Peyer's patch (tissue), 4 donors: Measurements from ENCODE around the gene SLC32A1. TPM values are rescaled to one million over a fixed set of nuclear protein-coding genes. Genes with fewer than 3 reads are reported as not detected.

Experiments
- DNase-seq, 3 donors: peaks; one replicate each; pipeline ENCODE4 v3.0.0-alpha.2; 2017 to 2019
- H3K27ac ChIP-seq, 4 donors: fragments of 200-600 bp; sonication (generic); one replicate each; pipeline ENCODE4 v1.5.1; 2016 to 2019
- H3K27me3 ChIP-seq, 2 donors: fragments of 200-600 bp; sonication (generic); one replicate each; pipeline ENCODE4 v1.5.1; 2019
- H3K36me3 ChIP-seq, 3 donors: fragments of 200-600 bp; sonication (generic); one replicate each; pipeline ENCODE4 v1.5.1; 2016 to 2019
- H3K4me1 ChIP-seq, 4 donors: fragments of 200-600 bp; sonication (generic); one replicate each; pipeline ENCODE4 v1.5.1; 2016 to 2019
- H3K4me3 ChIP-seq, 4 donors: fragments of 200-600 bp; sonication (generic); 1 replicate in 3 of 4; 2 replicates in 1 of 4; pipeline ENCODE4 v1.5.1; 2016 to 2019; ENCODE audit warnings: mild to moderate bottlenecking in 1 of 4
- H3K9me3 ChIP-seq, 4 donors: fragments of 200-600 bp; sonication (generic); one replicate each; pipeline ENCODE4 v1.5.1; 2016 to 2019; ENCODE audit warnings: mild to moderate bottlenecking in 1 of 4
- POLR2A ChIP-seq, 2 donors: fragments of 450-650 bp; IDR thresholded peaks; one replicate each; pipeline ENCODE4 v1.5.1; 2017; ENCODE audit warnings: antibody characterized with exemption in 2 of 2, mild to moderate bottlenecking in 2 of 2, moderate library complexity in 2 of 2
- total RNA-seq, 4 donors: library from RNA; depleted of rRNA; stranded (reverse); fragments of >200 nt; gene quantifications; one replicate each; pipeline ENCODE4 v1.1.0, GENCODE V29; 2016
- TF ChIP-seq, protein P1 (sequence below), 6 experiments: fragments of 450-650 bp in 4 of 6; fragments of 200-600 bp in 2 of 6; sonication (generic) in 1 of 6; IDR thresholded peaks; one replicate each; pipeline ENCODE4 v1.5.1; 2017 to 2019; ENCODE audit warnings: antibody characterized with exemption in 6 of 6, mild to moderate bottlenecking in 3 of 6, moderate library complexity in 1 of 6

Gene SLC32A1
- total RNA-seq, 4 donors from 2014 or later, result not detected

DNA sequence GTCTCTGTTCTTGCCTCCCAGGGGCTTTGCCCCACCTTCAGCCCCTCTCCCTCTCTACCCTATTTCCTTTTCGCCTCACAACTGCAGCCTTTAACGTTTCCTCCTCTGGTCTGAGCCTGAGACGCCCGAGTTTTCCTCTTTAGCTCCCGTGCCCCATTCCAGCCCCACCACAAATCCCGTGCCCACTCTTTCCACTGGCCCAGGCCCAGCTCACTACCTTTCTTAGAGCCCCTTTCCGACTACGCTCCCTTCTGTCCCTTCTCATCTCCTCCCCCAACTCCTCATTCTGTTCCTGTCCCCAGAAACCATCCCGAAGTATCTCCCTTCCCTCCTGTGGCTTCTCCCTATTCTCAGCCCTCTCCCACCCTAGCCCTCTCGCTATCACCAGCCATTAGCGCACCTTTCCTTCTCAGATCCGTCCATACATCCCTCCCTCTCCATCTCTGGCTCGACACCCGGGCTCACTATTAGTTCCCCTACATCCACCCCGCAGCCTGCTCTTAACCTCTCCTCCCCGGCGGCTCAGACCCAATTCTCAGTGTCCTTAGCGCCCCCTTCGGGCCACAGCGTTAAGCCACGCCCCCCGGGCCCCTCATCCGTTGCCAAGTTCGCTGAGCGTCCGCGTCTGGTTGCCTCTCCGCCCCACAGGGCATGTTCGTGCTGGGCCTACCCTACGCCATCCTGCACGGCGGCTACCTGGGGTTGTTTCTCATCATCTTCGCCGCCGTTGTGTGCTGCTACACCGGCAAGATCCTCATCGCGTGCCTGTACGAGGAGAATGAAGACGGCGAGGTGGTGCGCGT, 2.7 kb downstream of the SLC32A1 start:
- H3K4me3 ChIP-seq, result no peak overlapping the region
- no peak overlapping the region for H3K27ac ChIP-seq
- peaks cover 0 to 87% of the 10 kb centered on the region in 2 donors for H3K27me3 ChIP-seq
- peaks cover 0 to 19% (median 0%) of the 10 kb centered on the region in 4 donors for H3K9me3 ChIP-seq
- peaks cover 0 to 51% (median 16%) of the 10 kb centered on the region in 4 donors for H3K4me1 ChIP-seq
- DNase-seq, result no peak
- TF ChIP-seq, protein P1, sequence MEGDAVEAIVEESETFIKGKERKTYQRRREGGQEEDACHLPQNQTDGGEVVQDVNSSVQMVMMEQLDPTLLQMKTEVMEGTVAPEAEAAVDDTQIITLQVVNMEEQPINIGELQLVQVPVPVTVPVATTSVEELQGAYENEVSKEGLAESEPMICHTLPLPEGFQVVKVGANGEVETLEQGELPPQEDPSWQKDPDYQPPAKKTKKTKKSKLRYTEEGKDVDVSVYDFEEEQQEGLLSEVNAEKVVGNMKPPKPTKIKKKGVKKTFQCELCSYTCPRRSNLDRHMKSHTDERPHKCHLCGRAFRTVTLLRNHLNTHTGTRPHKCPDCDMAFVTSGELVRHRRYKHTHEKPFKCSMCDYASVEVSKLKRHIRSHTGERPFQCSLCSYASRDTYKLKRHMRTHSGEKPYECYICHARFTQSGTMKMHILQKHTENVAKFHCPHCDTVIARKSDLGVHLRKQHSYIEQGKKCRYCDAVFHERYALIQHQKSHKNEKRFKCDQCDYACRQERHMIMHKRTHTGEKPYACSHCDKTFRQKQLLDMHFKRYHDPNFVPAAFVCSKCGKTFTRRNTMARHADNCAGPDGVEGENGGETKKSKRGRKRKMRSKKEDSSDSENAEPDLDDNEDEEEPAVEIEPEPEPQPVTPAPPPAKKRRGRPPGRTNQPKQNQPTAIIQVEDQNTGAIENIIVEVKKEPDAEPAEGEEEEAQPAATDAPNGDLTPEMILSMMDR (IDR thresholded peaks at IDR 0.05), result no peak
- TF ChIP-seq POLR2A (IDR thresholded peaks at IDR 0.05), result no peak
- H3K36me3 ChIP-seq, result no peaks in the 10 kb centered on the region

DNA sequence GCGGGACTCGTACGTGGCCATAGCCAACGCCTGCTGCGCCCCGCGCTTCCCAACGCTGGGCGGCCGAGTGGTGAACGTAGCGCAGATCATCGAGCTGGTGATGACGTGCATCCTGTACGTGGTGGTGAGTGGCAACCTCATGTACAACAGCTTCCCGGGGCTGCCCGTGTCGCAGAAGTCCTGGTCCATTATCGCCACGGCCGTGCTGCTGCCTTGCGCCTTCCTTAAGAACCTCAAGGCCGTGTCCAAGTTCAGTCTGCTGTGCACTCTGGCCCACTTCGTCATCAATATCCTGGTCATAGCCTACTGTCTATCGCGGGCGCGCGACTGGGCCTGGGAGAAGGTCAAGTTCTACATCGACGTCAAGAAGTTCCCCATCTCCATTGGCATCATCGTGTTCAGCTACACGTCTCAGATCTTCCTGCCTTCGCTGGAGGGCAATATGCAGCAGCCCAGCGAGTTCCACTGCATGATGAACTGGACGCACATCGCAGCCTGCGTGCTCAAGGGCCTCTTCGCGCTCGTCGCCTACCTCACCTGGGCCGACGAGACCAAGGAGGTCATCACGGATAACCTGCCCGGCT, 3.4 kb downstream of the SLC32A1 start:
- DNase-seq, result no peak
- H3K4me1 ChIP-seq, result peaks cover 0 to 51% (median 16%) of the 10 kb centered on the region in 4 donors
- TF ChIP-seq POLR2A (IDR thresholded peaks at IDR 0.05), result no peak
- TF ChIP-seq, protein P1 (IDR thresholded peaks at IDR 0.05), result no peak
- no peaks in the 10 kb centered on the region for H3K36me3 ChIP-seq
- peaks cover 0 to 19% (median 0%) of the 10 kb centered on the region in 4 donors for H3K9me3 ChIP-seq
- H3K27me3 ChIP-seq, result peaks cover 0 to 82% of the 10 kb centered on the region in 2 donors
- no peak overlapping the region for H3K4me3 ChIP-seq
- no peak overlapping the region for H3K27ac ChIP-seq

DNA sequence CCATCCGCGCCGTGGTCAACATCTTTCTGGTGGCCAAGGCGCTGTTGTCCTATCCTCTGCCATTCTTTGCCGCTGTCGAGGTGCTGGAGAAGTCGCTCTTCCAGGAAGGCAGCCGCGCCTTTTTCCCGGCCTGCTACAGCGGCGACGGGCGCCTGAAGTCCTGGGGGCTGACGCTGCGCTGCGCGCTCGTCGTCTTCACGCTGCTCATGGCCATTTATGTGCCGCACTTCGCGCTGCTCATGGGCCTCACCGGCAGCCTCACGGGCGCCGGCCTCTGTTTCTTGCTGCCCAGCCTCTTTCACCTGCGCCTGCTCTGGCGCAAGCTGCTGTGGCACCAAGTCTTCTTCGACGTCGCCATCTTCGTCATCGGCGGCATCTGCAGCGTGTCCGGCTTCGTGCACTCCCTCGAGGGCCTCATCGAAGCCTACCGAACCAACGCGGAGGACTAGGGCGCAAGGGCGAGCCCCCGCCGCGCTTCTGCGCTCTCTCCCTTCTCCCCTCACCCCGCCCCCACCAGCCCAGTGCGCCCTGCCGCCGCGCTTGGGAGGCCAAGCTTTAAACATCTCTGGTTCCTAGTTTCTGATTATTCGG, 4.0 kb downstream of the SLC32A1 start:
- Histone ChIP-seq H3K4me1 (peaks cover 0 to 49% (median 16%) of the 10 kb centered on the region in 4 donors), H3K27me3 (peaks cover 0 to 85% of the 10 kb centered on the region in 2 donors), H3K36me3 (no peaks in the 10 kb centered on the region), H3K27ac (no peak overlapping the region), H3K4me3 (no peak overlapping the region), H3K9me3 (peaks cover 0 to 19% (median 0%) of the 10 kb centered on the region in 4 donors)
- no peak for DNase-seq
- no peak for TF ChIP-seq POLR2A (IDR thresholded peaks at IDR 0.05)
- TF ChIP-seq, protein P1 (IDR thresholded peaks at IDR 0.05), result no peak

DNA sequence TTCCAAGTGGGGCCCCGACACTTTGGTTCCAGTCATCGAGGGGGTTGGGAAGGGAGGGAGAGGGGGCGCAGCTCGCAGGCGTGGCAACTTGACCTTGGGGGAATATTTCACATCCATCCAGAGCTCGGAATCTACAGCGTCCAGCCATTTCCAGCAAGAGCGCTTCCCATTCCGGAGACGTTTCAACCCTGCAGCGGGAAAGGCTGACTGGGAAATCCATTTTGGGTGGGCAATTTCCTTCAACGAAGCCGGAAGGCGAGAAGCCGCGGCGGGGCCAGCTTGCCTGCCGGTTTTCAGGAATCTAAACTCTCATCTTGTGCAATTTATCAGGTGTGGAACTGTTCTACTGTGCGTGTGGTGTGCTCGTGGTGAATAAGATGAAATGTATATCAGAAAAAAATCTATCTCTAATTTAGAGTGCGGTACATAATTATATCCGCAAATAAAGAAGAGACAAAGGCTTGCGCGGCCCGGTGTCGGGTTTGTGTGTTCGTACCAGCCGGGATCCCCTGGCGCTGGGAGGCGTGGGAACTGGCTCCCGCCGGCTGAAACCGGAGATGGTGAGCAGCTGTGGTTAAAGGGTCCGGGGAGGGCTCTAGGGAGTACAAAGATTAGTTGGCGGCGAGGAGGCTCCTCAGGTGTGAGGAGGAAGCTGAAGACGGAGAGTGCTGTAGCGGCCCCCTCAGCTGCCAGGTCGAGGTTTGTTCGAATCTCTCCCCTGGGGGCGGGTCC, 4.8 kb downstream of the SLC32A1 start:
- H3K36me3 ChIP-seq, result no peaks in the 10 kb centered on the region
- peaks cover 0 to 80% of the 10 kb centered on the region in 2 donors for H3K27me3 ChIP-seq
- TF ChIP-seq POLR2A (IDR thresholded peaks at IDR 0.05), result no peak
- TF ChIP-seq, protein P1 (IDR thresholded peaks at IDR 0.05), result no peak
- peaks cover 0 to 19% (median 0%) of the 10 kb centered on the region in 4 donors for H3K9me3 ChIP-seq
- H3K4me3 ChIP-seq, result no peak overlapping the region
- H3K4me1 ChIP-seq, result peaks cover 0 to 41% (median 13%) of the 10 kb centered on the region in 4 donors
- H3K27ac ChIP-seq, result no peak overlapping the region
- DNase-seq, result no peak

DNA sequence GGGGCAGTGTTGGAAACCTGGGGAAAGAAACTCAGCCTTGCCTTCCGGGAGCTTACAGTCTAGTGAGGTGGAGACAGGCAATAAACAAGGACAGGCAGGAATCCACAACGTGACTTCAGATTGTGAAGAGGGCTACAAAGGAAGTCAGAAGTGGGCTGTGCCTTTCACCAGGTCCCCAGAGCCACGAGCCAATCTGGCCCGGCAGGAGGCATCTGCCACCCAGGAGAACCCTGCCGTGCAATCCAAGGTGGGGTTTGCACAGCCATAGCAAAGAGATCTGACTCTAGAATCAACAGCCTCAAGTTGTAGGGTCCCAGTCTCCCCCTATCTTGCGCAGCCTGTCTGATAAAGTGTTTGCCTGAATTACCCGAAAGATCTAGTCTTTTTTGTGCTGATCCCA, 5.5 kb downstream of the SLC32A1 start:
- no peak overlapping the region for H3K27ac ChIP-seq
- peaks cover 0 to 73% of the 10 kb centered on the region in 2 donors for H3K27me3 ChIP-seq
- H3K9me3 ChIP-seq, result peaks cover 0 to 19% (median 0%) of the 10 kb centered on the region in 4 donors
- no peak for DNase-seq
- H3K4me3 ChIP-seq, result no peak overlapping the region
- peaks cover 0 to 34% (median 10%) of the 10 kb centered on the region in 4 donors for H3K4me1 ChIP-seq
- TF ChIP-seq, protein P1 (IDR thresholded peaks at IDR 0.05), result no peak
- TF ChIP-seq POLR2A (IDR thresholded peaks at IDR 0.05), result no peak
- H3K36me3 ChIP-seq, result no peaks in the 10 kb centered on the region
